Right atrium auricular region (tissue), 2 donors: ENCODE measurements around the gene SMAD6. TPM values are rescaled to one million over a fixed set of nuclear protein-coding genes. Genes with fewer than 3 reads are reported as not detected.

Experiments used
- DNase-seq: peaks from one replicate; pipeline ENCODE4 v3.0.0-alpha.2; 2019; ENCODE audit warnings: low spot score
- H3K27ac ChIP-seq, 2 donors: fragments of 200-600 bp; sonication (generic); 1 replicate in 1 of 2; 2 replicates in 1 of 2; pipeline ENCODE4 v1.5.1; 2016 to 2019
- H3K27me3 ChIP-seq, 2 donors: fragments of 200-600 bp; sonication (generic); one replicate each; pipeline versions ENCODE4 v1.5.1 to v1.6.0; 2017 to 2019
- H3K36me3 ChIP-seq: fragments of 200-600 bp; sonication (generic); one replicate; pipeline ENCODE4 v1.5.1; 2016
- H3K4me1 ChIP-seq, 2 donors: fragments of 200-600 bp; sonication (generic); one replicate each; pipeline versions ENCODE4 v1.5.1 to v1.6.0; 2017 to 2019
- H3K4me3 ChIP-seq, 2 donors: fragments of 200-600 bp; sonication (generic); 1 replicate in 1 of 2; 2 replicates in 1 of 2; pipeline ENCODE4 v1.5.1; 2017 to 2019; ENCODE audit warnings: mild to moderate bottlenecking in 1 of 2, moderate library complexity in 1 of 2
- H3K9me3 ChIP-seq, 2 donors: fragments of 200-600 bp; sonication (generic); one replicate each; pipeline ENCODE4 v1.5.1; 2019
- total RNA-seq, 2 donors: library from RNA; depleted of rRNA; stranded (reverse); fragments of >200 nt; gene quantifications; one replicate each; pipeline ENCODE4 v1.1.0, GENCODE V29; 2016
- TF ChIP-seq, protein P1 (sequence below), 2 donors: fragments of 200-600 bp; sonication (generic); IDR thresholded peaks; one replicate each; pipeline ENCODE4 v1.5.1; 2019; ENCODE audit warnings: antibody characterized with exemption in 2 of 2

Gene SMAD6
- total RNA-seq, 2 donors from 2014 or later = 20.8 to 104 TPM

DNA sequence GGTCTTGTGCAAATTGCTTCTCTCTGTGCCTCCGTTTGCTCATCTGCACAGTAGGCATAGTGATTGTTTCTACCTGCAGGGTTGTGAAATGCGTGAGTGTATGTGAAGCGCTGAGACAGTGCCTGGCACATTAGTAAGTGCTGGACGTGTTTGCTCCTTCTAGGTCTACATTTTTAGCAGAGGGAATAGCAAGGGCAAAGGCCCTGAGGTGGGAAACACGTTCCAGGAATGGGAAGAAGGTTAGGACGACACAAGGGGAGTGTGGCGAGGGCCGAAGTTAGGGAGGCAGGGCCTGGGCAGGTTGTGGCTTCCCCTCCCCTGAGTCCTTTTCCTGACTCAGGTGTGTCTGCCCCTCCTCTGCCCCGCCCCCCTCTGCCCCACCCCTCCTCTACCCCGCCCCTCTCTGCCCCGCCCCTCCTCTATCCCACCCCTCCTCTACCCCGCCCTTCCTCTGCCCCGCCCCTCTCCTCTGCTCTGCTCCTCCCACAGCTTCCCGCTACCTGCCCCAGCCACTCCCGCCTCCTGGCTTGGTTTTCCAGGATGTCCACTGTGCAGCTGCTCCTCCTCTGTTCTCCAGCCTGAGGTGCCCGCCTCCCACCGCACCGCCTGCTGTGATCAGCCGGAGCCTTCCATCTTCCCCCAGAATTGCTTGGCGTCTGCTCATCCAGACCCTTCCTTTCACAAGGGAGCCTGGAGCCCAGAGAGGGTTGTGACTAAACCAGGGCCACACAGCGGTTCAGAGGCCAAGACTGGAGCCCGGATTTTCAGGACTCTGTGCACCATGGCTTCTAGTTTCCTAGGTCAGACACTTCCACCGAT, 31.1 kb upstream of the SMAD6 start:
- no peak for DNase-seq
- Histone ChIP-seq H3K27ac (no peak overlapping the region), H3K4me1 (no peaks in the 10 kb centered on the region), H3K27me3 (no peaks in the 10 kb centered on the region), H3K9me3 (no peaks in the 10 kb centered on the region), H3K36me3 (no peaks in the 10 kb centered on the region), H3K4me3 (no peak overlapping the region)
- TF ChIP-seq, protein P1, sequence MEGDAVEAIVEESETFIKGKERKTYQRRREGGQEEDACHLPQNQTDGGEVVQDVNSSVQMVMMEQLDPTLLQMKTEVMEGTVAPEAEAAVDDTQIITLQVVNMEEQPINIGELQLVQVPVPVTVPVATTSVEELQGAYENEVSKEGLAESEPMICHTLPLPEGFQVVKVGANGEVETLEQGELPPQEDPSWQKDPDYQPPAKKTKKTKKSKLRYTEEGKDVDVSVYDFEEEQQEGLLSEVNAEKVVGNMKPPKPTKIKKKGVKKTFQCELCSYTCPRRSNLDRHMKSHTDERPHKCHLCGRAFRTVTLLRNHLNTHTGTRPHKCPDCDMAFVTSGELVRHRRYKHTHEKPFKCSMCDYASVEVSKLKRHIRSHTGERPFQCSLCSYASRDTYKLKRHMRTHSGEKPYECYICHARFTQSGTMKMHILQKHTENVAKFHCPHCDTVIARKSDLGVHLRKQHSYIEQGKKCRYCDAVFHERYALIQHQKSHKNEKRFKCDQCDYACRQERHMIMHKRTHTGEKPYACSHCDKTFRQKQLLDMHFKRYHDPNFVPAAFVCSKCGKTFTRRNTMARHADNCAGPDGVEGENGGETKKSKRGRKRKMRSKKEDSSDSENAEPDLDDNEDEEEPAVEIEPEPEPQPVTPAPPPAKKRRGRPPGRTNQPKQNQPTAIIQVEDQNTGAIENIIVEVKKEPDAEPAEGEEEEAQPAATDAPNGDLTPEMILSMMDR (IDR thresholded peaks at IDR 0.05) = no peak

DNA sequence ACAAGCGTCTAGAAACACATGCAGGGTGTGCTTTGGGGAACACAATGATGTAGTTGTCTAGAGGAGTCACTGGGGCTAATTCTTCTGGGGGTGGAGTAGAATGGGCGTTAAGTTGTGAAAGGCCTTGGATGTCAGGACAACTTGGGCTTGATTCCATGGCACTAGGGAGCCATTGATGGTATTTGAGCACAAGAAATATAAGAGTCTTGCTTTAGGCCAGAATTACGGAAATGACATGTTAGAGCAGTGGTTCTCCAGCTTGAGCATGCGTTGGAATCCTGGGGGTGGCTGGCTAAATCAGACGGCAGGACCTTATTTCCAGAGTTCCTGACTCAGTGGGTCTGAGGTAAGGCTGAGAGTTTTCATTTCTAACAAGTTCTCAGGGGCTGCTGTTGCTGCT, 29.2 kb upstream of the SMAD6 start:
- TF ChIP-seq, protein P1 (IDR thresholded peaks at IDR 0.05) = no peak
- Histone ChIP-seq H3K4me1 (no peaks in the 10 kb centered on the region), H3K27ac (no peak overlapping the region), H3K27me3 (no peaks in the 10 kb centered on the region), H3K9me3 (no peaks in the 10 kb centered on the region), H3K4me3 (no peak overlapping the region), H3K36me3 (no peaks in the 10 kb centered on the region)
- no peak for DNase-seq

DNA sequence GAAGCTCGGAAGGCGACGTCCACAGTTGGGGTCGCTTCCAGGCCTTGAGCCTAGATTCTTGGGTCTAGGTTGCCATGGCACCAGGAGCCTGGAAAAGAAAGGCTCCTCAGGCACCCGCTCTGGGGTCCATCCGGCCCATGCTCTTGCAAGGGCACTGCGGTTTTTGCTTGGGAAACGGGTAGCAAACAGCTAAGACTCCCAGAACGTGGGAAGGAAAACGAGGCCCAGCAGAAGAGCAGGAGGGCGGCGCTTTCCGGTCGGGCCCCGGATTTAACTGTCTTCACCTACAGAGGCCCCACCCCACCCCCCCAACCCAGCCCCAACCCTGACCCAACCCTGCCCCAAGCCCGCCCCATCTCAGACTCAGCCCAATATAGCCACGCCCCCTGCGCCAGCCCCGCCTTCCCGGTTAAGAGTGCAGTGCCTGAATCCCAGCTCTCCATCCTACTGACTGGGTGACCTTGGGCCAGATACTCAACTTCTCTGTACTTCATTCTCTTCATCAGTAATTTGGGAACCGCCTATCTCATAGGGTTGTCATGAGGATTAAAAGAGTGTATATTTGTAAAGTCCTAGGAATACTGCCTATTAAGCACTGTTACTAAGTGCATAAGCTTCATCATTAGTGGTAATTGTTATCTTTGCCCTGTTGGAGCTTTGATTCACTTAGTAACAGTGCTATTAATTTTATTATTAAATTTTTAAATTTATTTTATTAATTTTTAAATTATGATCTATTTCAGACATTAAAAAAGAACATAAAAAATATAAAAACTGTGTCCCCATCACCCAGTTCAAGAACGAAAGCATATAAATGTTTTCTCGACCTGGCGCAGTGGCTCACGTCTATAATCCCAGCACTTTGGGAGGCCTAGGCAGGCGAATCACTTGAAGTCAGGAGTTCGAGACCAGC, 28.4 kb upstream of the SMAD6 start:
- Histone ChIP-seq H3K9me3 (no peaks in the 10 kb centered on the region), H3K36me3 (no peaks in the 10 kb centered on the region), H3K4me1 (peaks cover 0 to 5% of the 10 kb centered on the region in 2 donors), H3K27ac (no peak overlapping the region), H3K27me3 (no peaks in the 10 kb centered on the region), H3K4me3 (no peak overlapping the region)
- DNase-seq = no peak
- TF ChIP-seq, protein P1 (IDR thresholded peaks at IDR 0.05) = no peak

DNA sequence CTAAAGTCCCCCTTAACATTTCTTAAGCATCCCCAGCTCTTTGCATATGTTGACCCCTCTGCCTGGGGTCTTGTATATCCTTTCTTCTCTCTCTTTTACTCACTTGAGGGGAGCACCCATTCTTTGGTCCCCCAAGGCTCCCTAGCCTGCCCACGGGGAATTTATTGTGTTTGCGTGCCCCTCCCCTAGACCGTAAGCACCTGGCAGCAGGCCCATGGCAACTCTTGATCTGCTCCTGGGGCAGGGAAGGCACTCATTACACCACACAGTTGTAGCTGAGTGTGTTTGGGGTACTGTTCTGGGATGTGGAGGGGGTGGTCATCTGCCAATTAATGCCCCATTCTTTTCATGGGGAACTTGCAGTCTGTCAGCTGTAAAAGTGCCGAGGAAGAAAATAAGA, 27.3 kb upstream of the SMAD6 start:
- Histone ChIP-seq H3K27ac (no peak overlapping the region), H3K27me3 (no peaks in the 10 kb centered on the region), H3K4me1 (peaks cover 0 to 16% of the 10 kb centered on the region in 2 donors), H3K9me3 (no peaks in the 10 kb centered on the region), H3K4me3 (no peak overlapping the region), H3K36me3 (no peaks in the 10 kb centered on the region)
- no peak for DNase-seq
- TF ChIP-seq, protein P1 (IDR thresholded peaks at IDR 0.05) = no peak

DNA sequence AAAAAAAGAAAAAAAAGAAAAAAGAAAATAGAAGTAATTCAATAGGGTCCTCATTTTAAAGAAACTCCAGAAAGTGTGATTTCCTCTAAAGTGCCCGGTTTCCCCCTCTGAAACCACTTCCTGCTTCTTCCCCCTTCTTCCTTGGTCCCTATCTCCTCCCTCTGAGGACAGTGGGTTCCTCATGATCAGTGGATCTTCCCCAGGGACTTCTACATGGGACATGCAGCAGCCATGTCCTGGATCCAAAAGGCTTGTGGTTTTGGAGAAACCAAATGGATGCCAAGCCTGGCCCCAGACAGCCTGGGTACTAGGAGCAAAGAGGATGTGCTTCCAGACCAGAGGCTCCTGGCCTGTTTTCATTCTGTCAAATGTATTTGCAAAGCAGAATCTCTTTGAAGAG, 26.6 kb upstream of the SMAD6 start:
- Histone ChIP-seq H3K27me3 (no peaks in the 10 kb centered on the region), H3K9me3 (no peaks in the 10 kb centered on the region), H3K4me1 (peaks cover 0 to 21% of the 10 kb centered on the region in 2 donors), H3K27ac (no peak overlapping the region), H3K4me3 (no peak overlapping the region), H3K36me3 (no peaks in the 10 kb centered on the region)
- no peak for DNase-seq
- TF ChIP-seq, protein P1 (IDR thresholded peaks at IDR 0.05) = no peak
